HG03558 (cell line): ENCODE results near the gene RPS6KL1.

Source experiments
- ATAC-seq: cut with Tn5 transposase; IDR thresholded peaks from one replicate; pipeline ENCODE4 v1.9.1; 2021; ENCODE audit warnings: moderate number of reproducible peaks; ENCODE audit not compliant: unreplicated experiment; ENCODE audit errors: extremely low read depth

Gene RPS6KL1

GRCh38 chr14:74863274-74863673 lies 59.8 kb downstream of the RPS6KL1 start:
- ATAC-seq = no peak

GRCh38 chr14:74861734-74862090 lies 61.3 kb downstream of the RPS6KL1 start:
- ATAC-seq = no peak

GRCh38 chr14:74860899-74861733 lies 61.9 kb downstream of the RPS6KL1 start:
- no peak for ATAC-seq

- ATAC-seq = no peak
Observed at GRCh38 chr14:74859757-74860552, 63.1 kb downstream of the RPS6KL1 start.

- no peak for ATAC-seq
Observed at GRCh38 chr14:74858022-74858421, 65.0 kb downstream of the RPS6KL1 start.

GRCh38 chr14:74856366-74856765 lies 66.7 kb downstream of the RPS6KL1 start:
- no peak for ATAC-seq

GRCh38 chr14:74855945-74856344 lies 67.1 kb downstream of the RPS6KL1 start:
- no peak for ATAC-seq

GRCh38 chr14:74855021-74855420 lies 68.0 kb downstream of the RPS6KL1 start:
- no peak for ATAC-seq
